Fibroblast of lung (primary cell): ENCODE data around the gene AMZ2. TPM values are rescaled to one million over a fixed set of nuclear protein-coding genes. Genes with fewer than 3 reads are reported as not detected.
"Not testable (repeated sequence)": the region's sequence is repeated elsewhere in the genome, so short reads cannot be mapped to it uniquely, and the experiment has no call there.

Experiments
- DNase-seq, 2 donors: peaks; one replicate each; pipeline versions ENCODE4 v3.0.0 to v3.0.0-alpha.2; 2010; ENCODE audit warnings: low read depth in 2 of 2
- H2AFZ ChIP-seq: 2 replicates; pipeline ENCODE4 v1.5.1; 2012; ENCODE audit warnings: low read length, control low read depth, inconsistent platforms
- H3K27ac ChIP-seq: 2 replicates; pipeline ENCODE4 v1.5.1; 2011; ENCODE audit warnings: low read length, control low read depth; ENCODE audit not compliant: insufficient read depth
- H3K27me3 ChIP-seq: 2 replicates; pipeline ENCODE4 v1.5.1; 2011; ENCODE audit warnings: mild to moderate bottlenecking, low read length; ENCODE audit not compliant: control insufficient read depth, insufficient read depth
- H3K36me3 ChIP-seq: 2 replicates; pipeline ENCODE4 v1.5.1; 2011; ENCODE audit warnings: low read length; ENCODE audit not compliant: control insufficient read depth, insufficient read depth
- H3K4me1 ChIP-seq: 2 replicates; pipeline ENCODE4 v1.5.1; 2011; ENCODE audit warnings: low read length; ENCODE audit not compliant: control insufficient read depth, insufficient read depth; ENCODE audit errors: extremely low read depth
- H3K4me2 ChIP-seq: 2 replicates; pipeline ENCODE4 v1.5.1; 2011; ENCODE audit warnings: low read length, control low read depth; ENCODE audit not compliant: insufficient read depth; ENCODE audit errors: extremely low read depth
- H3K4me3 ChIP-seq, 4 experiments: fragments of 200-600 bp in 1 of 4; sonication (generic) in 1 of 4; replicated peaks in 1 of 4; 2 replicates each; pipeline ENCODE4 v1.5.1; 2011 to 2016; ENCODE audit warnings: low read length in 4 of 4, low read depth in 3 of 4, mild to moderate bottlenecking in 3 of 4, control low read depth in 2 of 4, inconsistent platforms in 1 of 4, mixed read lengths in 1 of 4; ENCODE audit not compliant: insufficient read depth in 1 of 4; ENCODE audit errors: control extremely low read depth in 1 of 4
- H3K79me2 ChIP-seq: 2 replicates; pipeline ENCODE4 v1.5.1; 2012; ENCODE audit warnings: mild to moderate bottlenecking, low read length, inconsistent platforms; ENCODE audit not compliant: control insufficient read depth, insufficient read depth
- H3K9ac ChIP-seq: 2 replicates; pipeline ENCODE4 v1.5.1; 2011; ENCODE audit warnings: mild to moderate bottlenecking, low read length, control low read depth; ENCODE audit not compliant: insufficient read depth
- H3K9me3 ChIP-seq: 2 replicates; pipeline ENCODE4 v1.5.1; 2012; ENCODE audit warnings: low read depth, low read length; ENCODE audit not compliant: control insufficient read depth, insufficient read depth
- H4K20me1 ChIP-seq: 2 replicates; pipeline ENCODE4 v1.5.1; 2011; ENCODE audit warnings: low read length; ENCODE audit not compliant: control insufficient read depth, insufficient read depth; ENCODE audit errors: extremely low read depth
- CTCF ChIP-seq, 2 donors: IDR thresholded peaks in 1 of 2; conservative IDR thresholded peaks in 1 of 2; 1 replicate in 1 of 2; 2 replicates in 1 of 2; pipeline ENCODE4 v1.5.1; 2011 to 2012; ENCODE audit warnings: low read length in 2 of 2, control low read depth in 1 of 2, inconsistent platforms in 1 of 2, low read depth in 1 of 2, mild to moderate bottlenecking in 1 of 2
- EZH2 ChIP-seq: IDR thresholded peaks from 2 replicates; pipeline ENCODE4 v1.5.1; 2012; ENCODE audit warnings: low read length, control low read depth, mild to moderate bottlenecking; ENCODE audit errors: missing control alignments
- polyA plus RNA-seq, 2 donors: library from polyadenylated mRNA; depleted of rRNA in 1 of 2; stranded (reverse) in 1 of 2; unstranded in 1 of 2; fragments of >200 nt; gene quantifications; 2 replicates each; pipeline ENCODE4 v1.2.1, GENCODE V29; 2011 to 2012; ENCODE audit warnings: missing spikeins in 1 of 2
- total RNA-seq: library from RNA; depleted of rRNA; stranded (reverse); fragments of >200 nt; gene quantifications from 2 replicates; pipeline ENCODE4 v1.2.1, GENCODE V29; 2014

The AMZ2 gene
- total and polyA plus RNA-seq, 2 donors (not counting 1 experiment from before 2014, with no cell fraction given), result 85.9 to 119 TPM

- Histone ChIP-seq H3K27me3 (no peaks in the 10 kb centered on the region), H3K4me2 (no peak overlapping the region), H3K36me3 (no peaks in the 10 kb centered on the region), H2AFZ (no peak overlapping the region), H3K27ac (no peak overlapping the region), H3K79me2 (no peaks in the 10 kb centered on the region), H3K9ac (no peak overlapping the region), H3K4me3 (no peak overlapping the region), H4K20me1 (no peaks in the 10 kb centered on the region), H3K4me1 (no peaks in the 10 kb centered on the region), H3K9me3 (no peaks in the 10 kb centered on the region)
- TF ChIP-seq EZH2 (no peak), CTCF (conservative IDR thresholded peaks at IDR 0.05 in 1 of 2, IDR thresholded peaks at IDR 0.05 in 1 of 2; ENCODE audit: low read depth in 1 of 2, low read length in 2 of 2) (no peak)
- no peak for DNase-seq
Measured at GRCh38 chr17:68221786-68222185, 26.1 kb upstream of the AMZ2 start.

GRCh38 chr17:68222606-68223005 lies 25.2 kb upstream of the AMZ2 start:
- H3K4me1 ChIP-seq, result no peaks in the 10 kb centered on the region
- H3K9me3 ChIP-seq, result no peaks in the 10 kb centered on the region
- no peaks in the 10 kb centered on the region for H3K36me3 ChIP-seq
- DNase-seq, result no peak
- no peaks in the 10 kb centered on the region for H4K20me1 ChIP-seq
- TF ChIP-seq CTCF (conservative IDR thresholded peaks at IDR 0.05 in 1 of 2, IDR thresholded peaks at IDR 0.05 in 1 of 2; ENCODE audit: low read depth in 1 of 2, low read length in 2 of 2), result no peak
- no peak for TF ChIP-seq EZH2
- H3K4me2 ChIP-seq, result no peak overlapping the region
- H3K79me2 ChIP-seq, result no peaks in the 10 kb centered on the region
- no peak overlapping the region for H3K27ac ChIP-seq
- H3K27me3 ChIP-seq, result no peaks in the 10 kb centered on the region
- H2AFZ ChIP-seq, result no peak overlapping the region
- no peak overlapping the region for H3K9ac ChIP-seq
- H3K4me3 ChIP-seq, result no peak overlapping the region

- not testable (repeated sequence) for H3K4me3 ChIP-seq, H3K27me3 ChIP-seq, DNase-seq, H3K79me2 ChIP-seq, H3K4me1 ChIP-seq, H4K20me1 ChIP-seq, H3K9me3 ChIP-seq, H3K4me2 ChIP-seq, H3K27ac ChIP-seq, H3K36me3 ChIP-seq, H2AFZ ChIP-seq, H3K9ac ChIP-seq
Measured at GRCh38 chr17:68225055-68225454, 22.8 kb upstream of the AMZ2 start.

GRCh38 chr17:68228039-68228680 lies 19.7 kb upstream of the AMZ2 start:
- not testable (repeated sequence) for H3K4me1 ChIP-seq, H3K4me3 ChIP-seq, H3K36me3 ChIP-seq, H3K9ac ChIP-seq, H3K4me2 ChIP-seq, DNase-seq, H2AFZ ChIP-seq, H3K79me2 ChIP-seq, H3K9me3 ChIP-seq, H4K20me1 ChIP-seq, H3K27me3 ChIP-seq, H3K27ac ChIP-seq
